Upper lobe of left lung (tissue), 6 donors: ENCODE data around the gene PATJ. TPM values are rescaled to one million over a fixed set of nuclear protein-coding genes. Genes with fewer than 3 reads are reported as not detected.

Experiments
- ATAC-seq, 2 donors: fragments of 200-7000 bp; cut with Tn5 transposase; one replicate each; pipeline ENCODE4 v1.9.1; 2022; ENCODE audit warnings: mild to moderate bottlenecking in 2 of 2, moderate library complexity in 2 of 2; ENCODE audit not compliant: low FRiP score in 2 of 2
- DNase-seq, 2 donors: peaks; one replicate each; pipeline ENCODE4 v3.0.0-alpha.2; 2019 to 2020
- H3K27ac ChIP-seq, 4 donors: fragments of 200-600 bp; sonication (generic); one replicate each; pipeline ENCODE4 v1.5.1; 2016 to 2019
- H3K27me3 ChIP-seq, 4 donors: fragments of 200-600 bp; sonication (generic); one replicate each; pipeline ENCODE4 v1.5.1; 2017 to 2019
- H3K36me3 ChIP-seq, 4 donors: fragments of 200-600 bp; sonication (generic); one replicate each; pipeline ENCODE4 v1.5.1; 2016 to 2019
- H3K4me1 ChIP-seq, 4 donors: fragments of 200-600 bp; sonication (generic); one replicate each; pipeline ENCODE4 v1.5.1; 2018 to 2019
- H3K4me3 ChIP-seq, 4 donors: fragments of 200-600 bp; sonication (generic); one replicate each; pipeline ENCODE4 v1.5.1; 2017 to 2019; ENCODE audit warnings: mild to moderate bottlenecking in 2 of 4, moderate library complexity in 1 of 4
- H3K9me3 ChIP-seq, 4 donors: fragments of 200-600 bp; sonication (generic); one replicate each; pipeline ENCODE4 v1.5.1; 2018 to 2019
- CTCF ChIP-seq, 6 experiments: fragments of 450-650 bp in 4 of 6; fragments of 200-600 bp in 2 of 6; sonication (generic) in 2 of 6; IDR thresholded peaks; one replicate each; pipeline ENCODE4 v1.5.1; 2016 to 2019; ENCODE audit warnings: antibody characterized with exemption in 6 of 6
- EP300 ChIP-seq, 4 donors: sonication (generic); formaldehyde crosslinking; IDR thresholded peaks; one replicate each; pipeline ENCODE4 v1.5.1; 2017; ENCODE audit warnings: antibody characterized with exemption in 4 of 4, control low read depth in 2 of 4
- POLR2A ChIP-seq, 4 donors: fragments of 450-650 bp; IDR thresholded peaks; one replicate each; pipeline ENCODE4 v1.5.1; 2016 to 2017; ENCODE audit warnings: antibody characterized with exemption in 4 of 4, mild to moderate bottlenecking in 2 of 4
- POLR2AphosphoS5 ChIP-seq, 2 donors: sonication (generic); formaldehyde crosslinking; IDR thresholded peaks; one replicate each; pipeline ENCODE4 v1.5.1; 2017; ENCODE audit warnings: antibody characterized with exemption in 2 of 2
- WGBS, 2 donors: methylation state at CpG; one replicate each; pipeline ENCODE4 v1.1.5; 2017 to 2018; 5-methylcytosine and 5-hydroxymethylcytosine counted together
- total RNA-seq, 6 donors: library from RNA; depleted of rRNA in 4 of 6; stranded (reverse); fragments of >200 nt in 4 of 6; gene quantifications; one replicate each; pipeline versions ENCODE4 v1.1.0 to v1.2.1, GENCODE V29; 2016 to 2021
- donor health status: DM: no; HTN: no; CAD: no; lungs with moderate emphysema.
- donor health status: DM: no; HTN: yes; CAD: no; lungs with severe emphysema.

PATJ gene
- total RNA-seq, 6 donors from 2014 or later: 37.1 to 217 (median 70.5) TPM

GRCh38 chr1:62111084-62111483 is 368.8 kb downstream of the PATJ start:
- no peaks in the 10 kb centered on the region for H3K36me3 ChIP-seq
- ATAC-seq (no peak), DNase-seq (no peak)
- H3K9me3 ChIP-seq: no peaks in the 10 kb centered on the region
- TF ChIP-seq POLR2AphosphoS5 (IDR thresholded peaks at IDR 0.05): no peak
- no peak for TF ChIP-seq POLR2A (IDR thresholded peaks at IDR 0.05)
- TF ChIP-seq EP300 (IDR thresholded peaks at IDR 0.05): no peak
- TF ChIP-seq CTCF (IDR thresholded peaks at IDR 0.05): no peak
- H3K4me1 ChIP-seq: no peaks in the 10 kb centered on the region
- H3K27me3 ChIP-seq: no peaks in the 10 kb centered on the region
- 94 to 100% methylated on average over 1 of the region's 1 CpG for WGBS, 2 donors
- no peak overlapping the region for H3K27ac ChIP-seq
- H3K4me3 ChIP-seq: no peak overlapping the region

- H3K4me3 ChIP-seq: no peak overlapping the region
- H3K4me1 ChIP-seq: no peaks in the 10 kb centered on the region
- no peaks in the 10 kb centered on the region for H3K27me3 ChIP-seq
- no peak for ATAC-seq
- no peak for DNase-seq
- H3K27ac ChIP-seq: no peak overlapping the region
- H3K36me3 ChIP-seq: no peaks in the 10 kb centered on the region
- TF ChIP-seq POLR2A (IDR thresholded peaks at IDR 0.05) (no peak), EP300 (IDR thresholded peaks at IDR 0.05) (no peak), CTCF (IDR thresholded peaks at IDR 0.05) (no peak), POLR2AphosphoS5 (IDR thresholded peaks at IDR 0.05) (no peak)
- H3K9me3 ChIP-seq: no peaks in the 10 kb centered on the region
These were observed 371.2 kb downstream of the PATJ start for GRCh38 chr1:62113507-62113906.

- H3K4me3 ChIP-seq: no peak overlapping the region
- no peaks in the 10 kb centered on the region for H3K36me3 ChIP-seq
- H3K4me1 ChIP-seq: no peaks in the 10 kb centered on the region
- H3K27ac ChIP-seq: no peak overlapping the region
- no peaks in the 10 kb centered on the region for H3K27me3 ChIP-seq
- TF ChIP-seq POLR2A (IDR thresholded peaks at IDR 0.05) (no peak), POLR2AphosphoS5 (IDR thresholded peaks at IDR 0.05) (no peak), EP300 (IDR thresholded peaks at IDR 0.05) (no peak), CTCF (IDR thresholded peaks at IDR 0.05) (no peak)
- 90 to 97% methylated on average over 6 of the region's 6 CpGs for WGBS, 2 donors
- no peaks in the 10 kb centered on the region for H3K9me3 ChIP-seq
- DNase-seq (no peak), ATAC-seq (no peak)
These were observed 374.9 kb downstream of the PATJ start for GRCh38 chr1:62117018-62117750.

GRCh38 chr1:62126579-62127290 is 384.5 kb downstream of the PATJ start:
- DNase-seq (no peak), ATAC-seq (no peak)
- Histone ChIP-seq H3K4me1 (no peaks in the 10 kb centered on the region), H3K4me3 (no peak overlapping the region), H3K27me3 (no peaks in the 10 kb centered on the region), H3K27ac (no peak overlapping the region), H3K36me3 (peaks cover 0 to 7% (median 0%) of the 10 kb centered on the region in 4 donors), H3K9me3 (no peaks in the 10 kb centered on the region)
- TF ChIP-seq EP300 (IDR thresholded peaks at IDR 0.05) (no peak), POLR2A (IDR thresholded peaks at IDR 0.05) (no peak), CTCF (IDR thresholded peaks at IDR 0.05) (no peak), POLR2AphosphoS5 (IDR thresholded peaks at IDR 0.05) (no peak)
- 86 to 92% methylated on average over 5 of the region's 5 CpGs for WGBS, 2 donors
